RWPE2 (cell line): ENCODE data around the gene METTL16.

Source experiments
- ATAC-seq: fragments of 200-7000 bp; cut with Tn5 transposase; 3 replicates; pipeline ENCODE4 v1.9.1; 2021; ENCODE audit warnings: low read depth
- DNase-seq: peaks from one replicate; pipeline ENCODE4 v3.0.0-alpha.2; 2020; ENCODE audit warnings: low spot score
- H3K27ac ChIP-seq: fragments of 450-650 bp; 2 replicates; pipeline ENCODE4 v1.5.1; 2017; ENCODE audit warnings: mild to moderate bottlenecking; ENCODE audit not compliant: poor library complexity, severe bottlenecking
- H3K27me3 ChIP-seq: fragments of 250-450 bp; sonication (Bioruptor Pico); 2 replicates; pipeline ENCODE4 v1.5.1; 2021; ENCODE audit warnings: mild to moderate bottlenecking, moderate library complexity; ENCODE audit not compliant: insufficient read depth, poor library complexity, severe bottlenecking
- H3K36me3 ChIP-seq: fragments of 250-450 bp; sonication (Bioruptor Pico); 2 replicates; pipeline ENCODE4 v1.5.1; 2020; ENCODE audit warnings: low read depth, mild to moderate bottlenecking, moderate library complexity
- H3K4me1 ChIP-seq: fragments of 250-450 bp; sonication (Bioruptor Pico); 2 replicates; pipeline ENCODE4 v1.5.1; 2021; ENCODE audit warnings: mild to moderate bottlenecking, moderate library complexity; ENCODE audit not compliant: insufficient read depth, poor library complexity, severe bottlenecking
- H3K4me3 ChIP-seq: fragments of 250-450 bp; sonication (Bioruptor Pico); 2 replicates; pipeline ENCODE4 v1.5.1; 2021; ENCODE audit warnings: mild to moderate bottlenecking, moderate library complexity; ENCODE audit not compliant: severe bottlenecking
- H3K9me3 ChIP-seq: fragments of 250-450 bp; sonication (Bioruptor Pico); 2 replicates; pipeline ENCODE4 v1.5.1; 2021; ENCODE audit warnings: mild to moderate bottlenecking, moderate library complexity; ENCODE audit not compliant: severe bottlenecking
- TF ChIP-seq, protein P1 (sequence below): fragments of 450-650 bp; IDR thresholded peaks from one replicate; pipeline ENCODE4 v1.5.1; 2017; ENCODE audit warnings: mild to moderate bottlenecking, moderate library complexity; ENCODE audit not compliant: poor library complexity, severe bottlenecking

METTL16 gene

DNA sequence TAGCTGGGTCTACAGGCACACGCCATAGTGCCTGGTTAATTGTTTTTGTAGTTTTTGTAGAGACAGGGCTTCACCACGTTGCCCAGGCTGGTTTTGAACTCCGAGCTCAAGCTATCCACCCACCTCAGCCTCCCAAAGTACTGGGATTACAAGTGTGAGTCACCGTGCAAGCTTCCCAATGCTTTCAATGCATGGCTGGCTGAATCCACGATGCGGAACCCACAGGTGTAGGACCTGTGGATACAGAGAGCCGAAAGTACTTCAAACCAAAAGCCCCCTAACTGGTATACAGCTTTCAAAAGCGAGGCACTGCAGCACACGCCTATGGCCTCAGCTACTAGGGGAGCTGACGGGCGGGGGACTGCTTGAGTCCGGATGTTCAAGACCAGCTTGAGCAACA is 44.8 kb downstream of the METTL16 start:
- Histone ChIP-seq H3K36me3 (peaks cover 68% of the 10 kb centered on the region), H3K4me3 (no peak overlapping the region), H3K27ac (no peak overlapping the region), H3K9me3 (no peaks in the 10 kb centered on the region), H3K4me1 (no peaks in the 10 kb centered on the region), H3K27me3 (no peaks in the 10 kb centered on the region)
- no peak for DNase-seq
- TF ChIP-seq, protein P1, sequence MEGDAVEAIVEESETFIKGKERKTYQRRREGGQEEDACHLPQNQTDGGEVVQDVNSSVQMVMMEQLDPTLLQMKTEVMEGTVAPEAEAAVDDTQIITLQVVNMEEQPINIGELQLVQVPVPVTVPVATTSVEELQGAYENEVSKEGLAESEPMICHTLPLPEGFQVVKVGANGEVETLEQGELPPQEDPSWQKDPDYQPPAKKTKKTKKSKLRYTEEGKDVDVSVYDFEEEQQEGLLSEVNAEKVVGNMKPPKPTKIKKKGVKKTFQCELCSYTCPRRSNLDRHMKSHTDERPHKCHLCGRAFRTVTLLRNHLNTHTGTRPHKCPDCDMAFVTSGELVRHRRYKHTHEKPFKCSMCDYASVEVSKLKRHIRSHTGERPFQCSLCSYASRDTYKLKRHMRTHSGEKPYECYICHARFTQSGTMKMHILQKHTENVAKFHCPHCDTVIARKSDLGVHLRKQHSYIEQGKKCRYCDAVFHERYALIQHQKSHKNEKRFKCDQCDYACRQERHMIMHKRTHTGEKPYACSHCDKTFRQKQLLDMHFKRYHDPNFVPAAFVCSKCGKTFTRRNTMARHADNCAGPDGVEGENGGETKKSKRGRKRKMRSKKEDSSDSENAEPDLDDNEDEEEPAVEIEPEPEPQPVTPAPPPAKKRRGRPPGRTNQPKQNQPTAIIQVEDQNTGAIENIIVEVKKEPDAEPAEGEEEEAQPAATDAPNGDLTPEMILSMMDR, result no peak
- ATAC-seq, result no peak

GRCh38 chr17:2462481-2462880 is 49.2 kb downstream of the METTL16 start:
- TF ChIP-seq, protein P1, result no peak
- H3K27ac ChIP-seq, result no peak overlapping the region
- ATAC-seq, result no peak
- peaks cover 12% of the 10 kb centered on the region for H3K4me1 ChIP-seq
- no peaks in the 10 kb centered on the region for H3K27me3 ChIP-seq
- H3K36me3 ChIP-seq, result peaks cover 54% of the 10 kb centered on the region
- H3K4me3 ChIP-seq, result no peak overlapping the region
- H3K9me3 ChIP-seq, result no peaks in the 10 kb centered on the region
- DNase-seq, result no peak

- TF ChIP-seq, protein P1, result no peak
- Histone ChIP-seq H3K36me3 (peaks cover 56% of the 10 kb centered on the region), H3K4me3 (no peak overlapping the region), H3K27me3 (no peaks in the 10 kb centered on the region), H3K4me1 (peaks cover 12% of the 10 kb centered on the region), H3K9me3 (no peaks in the 10 kb centered on the region), H3K27ac (peak overlapping the region; percentile 14)
- ATAC-seq, result no peak
- DNase-seq, result no peak
Measured at GRCh38 chr17:2459917-2460271, 51.8 kb downstream of the METTL16 start.

DNA sequence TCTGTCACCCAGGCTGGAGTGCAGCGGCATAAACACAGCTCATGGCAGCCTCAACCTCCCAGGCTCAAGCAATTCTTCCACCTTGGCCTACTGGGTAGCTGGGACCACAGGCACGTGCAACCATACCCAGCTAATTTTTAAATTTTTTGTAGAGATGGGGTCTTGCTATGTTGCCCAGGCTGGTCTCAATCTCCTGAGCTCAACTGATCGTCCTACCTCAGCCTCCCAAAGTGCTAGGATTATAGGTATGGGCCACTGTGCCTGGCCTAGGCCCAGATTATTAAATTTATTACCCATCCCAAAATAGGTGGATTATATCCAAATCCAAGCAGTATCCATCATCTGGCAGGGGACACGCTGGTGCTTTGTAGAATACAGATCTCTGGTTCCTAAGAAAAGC is 53.8 kb downstream of the METTL16 start:
- DNase-seq (no peak), ATAC-seq (no peak)
- H3K9me3 ChIP-seq, result no peaks in the 10 kb centered on the region
- H3K27ac ChIP-seq, result no peak overlapping the region
- no peaks in the 10 kb centered on the region for H3K27me3 ChIP-seq
- peaks cover 39% of the 10 kb centered on the region for H3K36me3 ChIP-seq
- H3K4me3 ChIP-seq, result no peak overlapping the region
- H3K4me1 ChIP-seq, result peaks cover 12% of the 10 kb centered on the region
- TF ChIP-seq, protein P1, result no peak

DNA sequence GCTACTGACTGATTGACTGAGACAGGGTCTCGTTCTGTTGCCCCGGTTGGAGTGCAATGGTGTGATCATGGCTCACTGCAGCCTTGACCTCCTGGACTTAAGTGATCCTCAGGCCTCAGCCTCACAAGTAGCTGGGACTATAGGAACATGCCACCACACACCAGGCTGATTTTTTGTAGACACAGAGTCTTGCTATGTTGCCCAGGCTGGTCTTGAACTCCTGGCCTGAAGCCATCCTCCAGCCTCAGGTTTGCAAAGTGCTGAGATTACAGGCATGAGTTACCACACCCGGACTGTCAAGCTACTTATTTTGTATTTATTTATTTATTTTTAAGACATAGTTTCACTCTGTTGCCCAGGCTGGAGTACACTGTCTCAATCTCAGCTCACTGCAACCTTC is 55.2 kb downstream of the METTL16 start:
- ATAC-seq, result no peak
- Histone ChIP-seq H3K36me3 (peaks cover 30% of the 10 kb centered on the region), H3K27me3 (no peaks in the 10 kb centered on the region)

More for the DNA sequence above, 55.2 kb downstream of the METTL16 start:
- Histone ChIP-seq H3K9me3 (no peaks in the 10 kb centered on the region), H3K27ac (no peak overlapping the region), H3K4me3 (no peak overlapping the region), H3K4me1 (peaks cover 12% of the 10 kb centered on the region)
- TF ChIP-seq, protein P1, result no peak
- DNase-seq, result no peak
